Body of pancreas (tissue), 4 donors: ENCODE data around the gene RPS3A. TPM values are rescaled to one million over a fixed set of nuclear protein-coding genes. Genes with fewer than 3 reads are reported as not detected.
A peak's percentile ranks its signal among the peaks of the same experiment; 100 is the strongest.
"Not testable (repeated sequence)": the region's sequence is repeated elsewhere in the genome, so short reads cannot be mapped to it uniquely, and the experiment has no call there.

Source experiments
- ATAC-seq: fragments of 150-250 bp; one replicate; pipeline ENCODE4 v1.9.1; 2016
- DNase-seq, 4 donors: peaks; one replicate each; pipeline ENCODE4 v3.0.0-alpha.2; 2019
- H3K27ac ChIP-seq, 4 donors: fragments of 200-600 bp; sonication (generic); 1 replicate in 3 of 4; 2 replicates in 1 of 4; pipeline versions ENCODE4 v1.5.1 to v1.6.1; 2016 to 2019; ENCODE audit warnings: mild to moderate bottlenecking in 1 of 4, mixed read lengths in 1 of 4, moderate library complexity in 1 of 4
- H3K27me3 ChIP-seq, 2 donors: fragments of 200-600 bp; sonication (generic); one replicate each; pipeline ENCODE4 v1.6.0; 2016; ENCODE audit warnings: mild to moderate bottlenecking in 1 of 2
- H3K36me3 ChIP-seq, 2 donors: fragments of 200-600 bp; sonication (generic); replicated peaks in 1 of 2; 2 replicates each; pipeline ENCODE4 v1.5.1; 2016; ENCODE audit warnings: low read depth in 2 of 2; ENCODE audit not compliant: insufficient read depth in 1 of 2
- H3K4me1 ChIP-seq: fragments of 200-600 bp; sonication (generic); one replicate; pipeline ENCODE4 v1.6.0; 2016
- H3K4me3 ChIP-seq, 2 donors: fragments of 200-600 bp; sonication (generic); 1 replicate in 1 of 2; 2 replicates in 1 of 2; pipeline ENCODE4 v1.5.1; 2016 to 2019
- H3K9me3 ChIP-seq, 3 donors: fragments of 200-600 bp; sonication (generic); 1 replicate in 2 of 3; 2 replicates in 1 of 3; pipeline ENCODE4 v1.5.1; 2016
- CTCF ChIP-seq, 7 experiments: fragments of 450-650 bp in 4 of 7; fragments of 200-600 bp in 3 of 7; sonication (generic) in 3 of 7; IDR thresholded peaks; one replicate each; pipeline ENCODE4 v1.5.1; 2016 to 2019; ENCODE audit warnings: antibody characterized with exemption in 7 of 7
- POLR2A ChIP-seq, 3 donors: fragments of 450-650 bp; IDR thresholded peaks; one replicate each; pipeline ENCODE4 v1.6.1; 2016; ENCODE audit warnings: antibody characterized with exemption in 3 of 3, mild to moderate bottlenecking in 2 of 3
- WGBS, 2 donors: methylation state at CpG; one replicate each; pipeline ENCODE4 v1.1.5; 2017; 5-methylcytosine and 5-hydroxymethylcytosine counted together
- intact Hi-C: fragments of 100-400 bp; cut with DNase I; formaldehyde crosslinking; loops from one replicate; pipeline ENCODE4 v1.15.1; 2023
- total RNA-seq, 2 donors: library from RNA; depleted of rRNA; stranded (reverse); fragments of >200 nt; gene quantifications; one replicate each; pipeline ENCODE4 v1.1.0, GENCODE V29; 2016

The RPS3A gene
- total RNA-seq, 2 donors from 2014 or later = 1,585 to 2,586 TPM

DNA sequence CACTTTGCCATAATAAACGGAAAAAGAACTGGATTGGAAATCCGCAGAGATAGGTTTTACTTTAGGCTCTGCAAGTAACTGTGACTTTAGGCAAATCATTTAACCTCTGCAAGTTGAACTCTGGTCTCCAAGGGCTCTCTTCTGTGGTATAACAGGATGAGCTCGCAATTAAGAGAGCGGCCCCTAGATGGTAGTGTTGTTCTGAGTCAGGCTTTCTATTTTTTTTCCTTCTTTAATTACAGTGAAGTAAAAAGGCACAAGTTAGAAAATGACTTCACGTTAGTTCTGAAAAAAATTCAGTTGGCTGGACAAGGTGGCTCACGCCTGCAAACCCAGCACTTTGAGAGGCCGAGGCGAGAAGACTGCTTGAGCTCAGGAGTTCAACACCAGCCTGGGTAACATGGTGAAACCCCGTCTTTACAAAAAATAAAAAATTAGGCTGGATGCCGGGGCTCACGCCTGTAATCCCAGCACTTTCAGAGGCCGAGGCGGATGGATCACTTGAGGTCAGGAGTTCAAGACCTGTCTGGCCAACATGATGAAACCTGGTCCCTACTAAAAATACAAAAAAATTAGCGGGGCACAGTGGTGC, 18.0 kb downstream of the RPS3A start:
- Histone ChIP-seq H3K27me3 (no peaks in the 10 kb centered on the region), H3K4me1 (no peaks in the 10 kb centered on the region), H3K36me3 (no peaks in the 10 kb centered on the region), H3K9me3 (no peaks in the 10 kb centered on the region), H3K4me3 (no peak overlapping the region), H3K27ac (no peak overlapping the region)
- intact Hi-C loops = no loop called here
- DNase-seq (peak; percentile 61 to 77 (median 69)), ATAC-seq (peak; percentile 87)
- 36 to 45% methylated on average over 13 to 14 of the region's 14 CpGs for WGBS, 2 donors
- TF ChIP-seq POLR2A (IDR thresholded peaks at IDR 0.05) (no peak), CTCF (IDR thresholded peaks at IDR 0.05) (peak in 6 of 7 experiments; percentile 51 to 70 (median 64))

- H3K27me3 ChIP-seq = no peaks in the 10 kb centered on the region
- intact Hi-C loops = no loop called here
- H3K9me3 ChIP-seq = no peaks in the 10 kb centered on the region
- H3K4me3 ChIP-seq = no peak overlapping the region
- WGBS, 2 donors = 72 to 92% methylated on average over 1 of the region's 1 CpG
- H3K4me1 ChIP-seq = no peaks in the 10 kb centered on the region
- no peak for ATAC-seq
- TF ChIP-seq POLR2A (IDR thresholded peaks at IDR 0.05) = no peak
- no peak for TF ChIP-seq CTCF (IDR thresholded peaks at IDR 0.05)
- DNase-seq = no peak
- no peak overlapping the region for H3K27ac ChIP-seq
- no peaks in the 10 kb centered on the region for H3K36me3 ChIP-seq
Observed at GRCh38 chr4:151129796-151130195, 30.4 kb downstream of the RPS3A start.

GRCh38 chr4:151133311-151133710, 33.9 kb downstream of the RPS3A start:
- ATAC-seq = no peak
- Histone ChIP-seq H3K9me3 (no peaks in the 10 kb centered on the region), H3K27me3 (no peaks in the 10 kb centered on the region), H3K36me3 (no peaks in the 10 kb centered on the region), H3K4me3 (no peak overlapping the region), H3K4me1 (no peaks in the 10 kb centered on the region), H3K27ac (no peak overlapping the region)
- no peak for DNase-seq
- no peak for TF ChIP-seq CTCF (IDR thresholded peaks at IDR 0.05)
- TF ChIP-seq POLR2A (IDR thresholded peaks at IDR 0.05) = no peak
- 50 to 57% methylated on average over 5 of the region's 5 CpGs for WGBS, 2 donors
- intact Hi-C loops = no loop called here

- H3K9me3 ChIP-seq, H3K27ac ChIP-seq, H3K4me1 ChIP-seq, H3K36me3 ChIP-seq, DNase-seq, intact Hi-C loops, ATAC-seq, H3K27me3 ChIP-seq, H3K4me3 ChIP-seq: not testable (repeated sequence)
- WGBS, 2 donors = 95 to 97% methylated on average over 3 of the region's 3 CpGs
Observed at GRCh38 chr4:151136048-151136447, 36.6 kb downstream of the RPS3A start.

GRCh38 chr4:151139814-151140213, 40.4 kb downstream of the RPS3A start:
- no peak for DNase-seq
- Histone ChIP-seq H3K36me3 (peaks cover 0 to 2% of the 10 kb centered on the region in 2 donors), H3K27ac (no peak overlapping the region), H3K4me3 (no peak overlapping the region), H3K4me1 (no peaks in the 10 kb centered on the region), H3K9me3 (no peaks in the 10 kb centered on the region), H3K27me3 (no peaks in the 10 kb centered on the region)
- intact Hi-C loops = no loop called here
- 94 to 100% methylated on average over 1 of the region's 1 CpG for WGBS, 2 donors
- TF ChIP-seq POLR2A (IDR thresholded peaks at IDR 0.05) (no peak), CTCF (IDR thresholded peaks at IDR 0.05) (no peak)
- ATAC-seq = no peak
